Spleen (tissue), 11 donors: ENCODE data around the gene KDM4B. TPM values are rescaled to one million over a fixed set of nuclear protein-coding genes. Genes with fewer than 3 reads are reported as not detected.
A peak's percentile ranks its signal among the peaks of the same experiment; 100 is the strongest.

ENCODE experiments used
- DNase-seq: peaks from one replicate; pipeline ENCODE4 v3.0.0-alpha.2; 2020
- H3K27ac ChIP-seq, 8 donors: fragments of 200-600 bp; sonication (generic) in 7 of 8; 1 replicate in 4 of 8; 2 replicates in 4 of 8; pipeline versions ENCODE4 v1.5.0 to v1.8.0; 2016 to 2021; ENCODE audit warnings: inconsistent platforms in 4 of 8, mild to moderate bottlenecking in 4 of 8, moderate library complexity in 1 of 8
- H3K27me3 ChIP-seq, 7 donors: fragments of 200-600 bp; sonication (generic) in 6 of 7; replicated peaks in 1 of 7; 1 replicate in 4 of 7; 2 replicates in 3 of 7; pipeline versions ENCODE4 v1.5.0 to v1.8.0; 2016 to 2021; ENCODE audit warnings: inconsistent platforms in 3 of 7, mild to moderate bottlenecking in 1 of 7
- H3K36me3 ChIP-seq, 6 donors: fragments of 200-600 bp; sonication (generic) in 5 of 6; 1 replicate in 4 of 6; 2 replicates in 2 of 6; pipeline versions ENCODE4 v1.5.0 to v1.8.0; 2016 to 2021; ENCODE audit warnings: inconsistent platforms in 2 of 6
- H3K4me1 ChIP-seq, 6 donors: fragments of 200-600 bp; sonication (generic) in 5 of 6; 1 replicate in 3 of 6; 2 replicates in 3 of 6; pipeline versions ENCODE4 v1.5.0 to v1.8.0; 2016 to 2021; ENCODE audit warnings: inconsistent platforms in 3 of 6
- H3K4me3 ChIP-seq, 8 donors: fragments of 200-600 bp; sonication (generic) in 7 of 8; 1 replicate in 4 of 8; 2 replicates in 4 of 8; pipeline versions ENCODE4 v1.5.0 to v1.8.0; 2016 to 2021; ENCODE audit warnings: inconsistent platforms in 4 of 8, mild to moderate bottlenecking in 4 of 8, moderate library complexity in 2 of 8
- H3K9me3 ChIP-seq, 8 donors: fragments of 200-600 bp; sonication (generic) in 7 of 8; 1 replicate in 4 of 8; 2 replicates in 4 of 8; pipeline versions ENCODE4 v1.5.0 to v1.8.0; 2016 to 2021; ENCODE audit warnings: inconsistent platforms in 4 of 8
- CTCF ChIP-seq, 11 experiments: fragments of 200-600 bp in 7 of 11; fragments of 450-650 bp in 4 of 11; sonication (generic) in 4 of 11; IDR thresholded peaks in 8 of 11; conservative IDR thresholded peaks in 3 of 11; 1 replicate in 7 of 11; 2 replicates in 4 of 11; pipeline versions ENCODE4 v1.4.0 to v1.8.0; 2016 to 2021; ENCODE audit warnings: antibody characterized with exemption in 11 of 11, inconsistent platforms in 4 of 11, mild to moderate bottlenecking in 1 of 11
- POLR2A ChIP-seq, 3 donors: fragments of 450-650 bp; IDR thresholded peaks; one replicate each; pipeline ENCODE4 v1.5.1; 2017; ENCODE audit warnings: antibody characterized with exemption in 3 of 3, mild to moderate bottlenecking in 1 of 3
- POLR2AphosphoS5 ChIP-seq, 3 donors: sonication (generic); formaldehyde crosslinking; IDR thresholded peaks; one replicate each; pipeline ENCODE4 v1.5.1; 2017; ENCODE audit warnings: antibody characterized with exemption in 3 of 3
- WGBS, 5 donors: extraction: QIAGEN DNeasy Blood & Tissue Kit in 3 of 5; methylation state at CpG; one replicate each; pipeline versions ENCODE4 v1.1.5 to v1.1.7; 2013 to 2018; 5-methylcytosine and 5-hydroxymethylcytosine counted together
- intact Hi-C: fragments of 100-400 bp; cut with DNase I; formaldehyde crosslinking; loops from one replicate; pipeline ENCODE4 v1.15.0; 2023; ENCODE audit warnings: low total_unique reads
- polyA plus RNA-seq, 3 donors: library from polyadenylated mRNA; stranded (reverse); fragments of 200-250 nt; gene quantifications; one replicate each; pipeline ENCODE4 v1.2.1, GENCODE V29; 2013
- total RNA-seq, 7 donors: library from RNA; depleted of rRNA in 3 of 7; stranded (reverse); fragments of >200 nt in 3 of 7; fragmentation: NEBNext Ultra II Directional in 4 of 7; extraction: Animal tissue kit (Norgen Biotek cat#: 25700) in 4 of 7; gene quantifications; one replicate each; pipeline versions ENCODE4 v1.1.0 to v1.2.1, GENCODE V29; 2016 to 2021
- donor health status: healthy with polysubstance abuse.
- donor health status: DM: no; HTN: no; CAD: no; lungs with moderate emphysema.
- donor health status: DM: no; HTN: no; CAD: no.
- donor health status: Bipolar disorder and iron deficiency.
- donor health status: healthy.
- donor health status: DM: no; HTN: no; CAD: no.
- donor health status: DM: yes; HTN: yes; CAD: no.

Gene KDM4B
- total and polyA plus RNA-seq, 10 donors, result 18.3 to 80.5 (median 52.4) TPM

- peaks cover 21 to 100% (median 69%) of the 10 kb centered on the region in 6 donors for H3K4me1 ChIP-seq
- H3K36me3 ChIP-seq, result peaks cover 5 to 100% (median 90%) of the 10 kb centered on the region in 6 donors
- H3K4me3 ChIP-seq, result peak overlapping the region in 2 of 8 donors; percentile 9 to 48
- no peaks in the 10 kb centered on the region for H3K9me3 ChIP-seq
- DNase-seq, result peak; percentile 94
- WGBS, 5 donors, result 43 to 52% (median 47%) methylated on average over 30 of the region's 30 CpGs
- H3K27me3 ChIP-seq, result no peaks in the 10 kb centered on the region
- intact Hi-C loops, result no loop called here
- H3K27ac ChIP-seq, result peak overlapping the region in 6 of 8 donors; percentile 8 to 68 (median 62)
- TF ChIP-seq CTCF (IDR thresholded peaks at IDR 0.05 in 8 of 11, conservative IDR thresholded peaks at IDR 0.05 in 3 of 11), result peak in 3 of 11 experiments; percentile 12 to 28 (median 25)
- peak; percentile 67 to 84 (median 83) for TF ChIP-seq POLR2AphosphoS5 (IDR thresholded peaks at IDR 0.05)
- TF ChIP-seq POLR2A (IDR thresholded peaks at IDR 0.05), result no peak
These were observed 170.0 kb downstream of the KDM4B start for GRCh38 chr19:5138606-5139582.

GRCh38 chr19:5139583-5140325 is 170.8 kb downstream of the KDM4B start:
- WGBS, 5 donors, result 46 to 70% (median 67%) methylated on average over 12 to 21 of the region's 21 CpGs
- H3K4me1 ChIP-seq, result peaks cover 21 to 93% (median 66%) of the 10 kb centered on the region in 6 donors
- DNase-seq, result peak; percentile 78
- no peaks in the 10 kb centered on the region for H3K27me3 ChIP-seq
- H3K4me3 ChIP-seq, result peak overlapping the region in 2 of 8 donors; percentile 9 to 48
- TF ChIP-seq POLR2A (IDR thresholded peaks at IDR 0.05) (no peak), POLR2AphosphoS5 (IDR thresholded peaks at IDR 0.05) (peak in 2 of 3 donors; percentile 1 to 19), CTCF (IDR thresholded peaks at IDR 0.05 in 8 of 11, conservative IDR thresholded peaks at IDR 0.05 in 3 of 11) (peak in 1 of 11 experiments; percentile 3)
- peaks cover 6 to 100% (median 89%) of the 10 kb centered on the region in 6 donors for H3K36me3 ChIP-seq
- intact Hi-C loops, result no loop called here
- H3K9me3 ChIP-seq, result no peaks in the 10 kb centered on the region
- peak overlapping the region in 5 of 8 donors; percentile 51 to 68 (median 62) for H3K27ac ChIP-seq

- TF ChIP-seq POLR2AphosphoS5 (IDR thresholded peaks at IDR 0.05), result peak in 1 of 3 donors; percentile 7
- no peak for TF ChIP-seq POLR2A (IDR thresholded peaks at IDR 0.05)
- no peak for TF ChIP-seq CTCF (IDR thresholded peaks at IDR 0.05 in 8 of 11, conservative IDR thresholded peaks at IDR 0.05 in 3 of 11)
- Histone ChIP-seq H3K27ac (peak overlapping the region in 1 of 8 donors; percentile 55), H3K36me3 (peaks cover 7 to 100% (median 89%) of the 10 kb centered on the region in 6 donors), H3K4me1 (peaks cover 21 to 78% (median 59%) of the 10 kb centered on the region in 6 donors), H3K27me3 (no peaks in the 10 kb centered on the region), H3K9me3 (no peaks in the 10 kb centered on the region), H3K4me3 (no peak overlapping the region)
- peak; percentile 69 for DNase-seq
- intact Hi-C loops, result no loop called here
- WGBS, 5 donors, result 85 to 93% (median 90%) methylated on average over 20 to 37 of the region's 37 CpGs
These were observed 172.4 kb downstream of the KDM4B start for GRCh38 chr19:5141129-5141849.
